ENCODE data around the gene ACOT11.

- TF ChIP-seq ELK1 (IDR thresholded peaks at IDR 0.05; ENCODE audit: low read depth, low read length) = no peak
- no peak for TF ChIP-seq MTA3 (IDR thresholded peaks at IDR 0.05; ENCODE audit: borderline replicate concordance, low read length)
- TF ChIP-seq, protein P1, sequence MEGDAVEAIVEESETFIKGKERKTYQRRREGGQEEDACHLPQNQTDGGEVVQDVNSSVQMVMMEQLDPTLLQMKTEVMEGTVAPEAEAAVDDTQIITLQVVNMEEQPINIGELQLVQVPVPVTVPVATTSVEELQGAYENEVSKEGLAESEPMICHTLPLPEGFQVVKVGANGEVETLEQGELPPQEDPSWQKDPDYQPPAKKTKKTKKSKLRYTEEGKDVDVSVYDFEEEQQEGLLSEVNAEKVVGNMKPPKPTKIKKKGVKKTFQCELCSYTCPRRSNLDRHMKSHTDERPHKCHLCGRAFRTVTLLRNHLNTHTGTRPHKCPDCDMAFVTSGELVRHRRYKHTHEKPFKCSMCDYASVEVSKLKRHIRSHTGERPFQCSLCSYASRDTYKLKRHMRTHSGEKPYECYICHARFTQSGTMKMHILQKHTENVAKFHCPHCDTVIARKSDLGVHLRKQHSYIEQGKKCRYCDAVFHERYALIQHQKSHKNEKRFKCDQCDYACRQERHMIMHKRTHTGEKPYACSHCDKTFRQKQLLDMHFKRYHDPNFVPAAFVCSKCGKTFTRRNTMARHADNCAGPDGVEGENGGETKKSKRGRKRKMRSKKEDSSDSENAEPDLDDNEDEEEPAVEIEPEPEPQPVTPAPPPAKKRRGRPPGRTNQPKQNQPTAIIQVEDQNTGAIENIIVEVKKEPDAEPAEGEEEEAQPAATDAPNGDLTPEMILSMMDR (IDR thresholded peaks at IDR 0.05 in 2 of 3, conservative IDR thresholded peaks at IDR 0.05 in 1 of 3; ENCODE audit: control insufficient read depth in 2 of 3, extremely low read depth in 1 of 3, insufficient read depth in 1 of 3, low read depth in 3 of 3, low read length in 3 of 3) = no peak
- TF ChIP-seq BMI1 (IDR thresholded peaks at IDR 0.05; ENCODE audit: borderline replicate concordance) = no peak
- TF ChIP-seq RCOR1 (conservative IDR thresholded peaks at IDR 0.05; ENCODE audit: low read depth, low read length) = no peak
Measured at GRCh38 chr1:54640863-54641836, 93.1 kb downstream of the ACOT11 start, which contains the start of gene MROH7.
